K562 (cell line): ENCODE measurements around the gene SLC44A1.

Source experiments
- HNRNPUL1 ChIP-seq: fragments of 200-400 bp; formaldehyde crosslinking; IDR thresholded peaks from 2 replicates; pipeline ENCODE4 v1.6.1; 2017; ENCODE audit warnings: low read length
- JUND ChIP-seq, 2 experiments: IDR thresholded peaks; 2 replicates in 1 of 2; 3 replicates in 1 of 2; pipeline ENCODE4 v1.6.1; 2011; ENCODE audit warnings: borderline replicate concordance in 2 of 2, low read depth in 2 of 2, low read length in 2 of 2, improper control_type of control experiment in 1 of 2, missing biosample characterization in 1 of 2, missing genetic modification characterization in 1 of 2, missing genetic modification reagents in 1 of 2
- TF ChIP-seq, protein P1 (sequence below), 3 experiments: IDR thresholded peaks in 2 of 3; conservative IDR thresholded peaks in 1 of 3; 2 replicates each; pipeline ENCODE4 v1.5.1; 2011 to 2012; ENCODE audit warnings: low read length in 3 of 3, mild to moderate bottlenecking in 3 of 3, control low read depth in 2 of 3, improper control_type of control experiment in 1 of 3, inconsistent platforms in 1 of 3, low read depth in 1 of 3, mixed read lengths in 1 of 3, moderate library complexity in 1 of 3; ENCODE audit not compliant: insufficient read depth in 2 of 3

DNA sequence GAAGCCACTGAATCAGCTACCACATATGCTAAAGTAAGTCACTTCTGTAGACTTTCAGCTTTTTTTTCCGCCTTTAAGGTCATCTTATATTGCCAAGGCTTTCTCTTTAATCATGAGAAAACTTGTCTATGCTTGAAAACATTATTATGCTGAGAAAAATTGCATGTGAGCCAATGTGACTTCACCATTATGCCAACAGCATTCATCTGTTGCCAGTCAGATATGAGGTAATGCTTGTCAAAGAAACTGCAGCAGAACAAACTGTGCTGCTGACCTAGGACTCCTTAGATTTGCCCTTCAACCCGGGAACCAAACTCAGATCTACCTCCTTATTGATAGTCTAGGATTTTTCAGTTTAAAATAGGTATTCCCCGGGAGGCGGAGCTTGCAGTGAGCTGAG is 34.3 kb downstream of the SLC44A1 start:
- TF ChIP-seq, protein P1, sequence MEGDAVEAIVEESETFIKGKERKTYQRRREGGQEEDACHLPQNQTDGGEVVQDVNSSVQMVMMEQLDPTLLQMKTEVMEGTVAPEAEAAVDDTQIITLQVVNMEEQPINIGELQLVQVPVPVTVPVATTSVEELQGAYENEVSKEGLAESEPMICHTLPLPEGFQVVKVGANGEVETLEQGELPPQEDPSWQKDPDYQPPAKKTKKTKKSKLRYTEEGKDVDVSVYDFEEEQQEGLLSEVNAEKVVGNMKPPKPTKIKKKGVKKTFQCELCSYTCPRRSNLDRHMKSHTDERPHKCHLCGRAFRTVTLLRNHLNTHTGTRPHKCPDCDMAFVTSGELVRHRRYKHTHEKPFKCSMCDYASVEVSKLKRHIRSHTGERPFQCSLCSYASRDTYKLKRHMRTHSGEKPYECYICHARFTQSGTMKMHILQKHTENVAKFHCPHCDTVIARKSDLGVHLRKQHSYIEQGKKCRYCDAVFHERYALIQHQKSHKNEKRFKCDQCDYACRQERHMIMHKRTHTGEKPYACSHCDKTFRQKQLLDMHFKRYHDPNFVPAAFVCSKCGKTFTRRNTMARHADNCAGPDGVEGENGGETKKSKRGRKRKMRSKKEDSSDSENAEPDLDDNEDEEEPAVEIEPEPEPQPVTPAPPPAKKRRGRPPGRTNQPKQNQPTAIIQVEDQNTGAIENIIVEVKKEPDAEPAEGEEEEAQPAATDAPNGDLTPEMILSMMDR (IDR thresholded peaks at IDR 0.05 in 2 of 3, conservative IDR thresholded peaks at IDR 0.05 in 1 of 3; ENCODE audit: insufficient read depth in 2 of 3, low read depth in 1 of 3, low read length in 3 of 3) = no peak
- no peak for TF ChIP-seq HNRNPUL1
- no peak for TF ChIP-seq JUND (IDR thresholded peaks at IDR 0.05; ENCODE audit: borderline replicate concordance, low read depth, low read length)
- no peak for TF ChIP-seq JUND (tag; IDR thresholded peaks at IDR 0.05; ENCODE audit: borderline replicate concordance, low read depth, low read length)
